Tibial artery (tissue), 4 donors: ENCODE measurements around the gene TBC1D9.
"Not testable (repeated sequence)": the region's sequence is repeated elsewhere in the genome, so short reads cannot be mapped to it uniquely, and the experiment has no call there.

Experiments
- DNase-seq, 2 donors: peaks; one replicate each; pipeline ENCODE4 v3.0.0-alpha.2; 2019
- H3K27ac ChIP-seq, 2 donors: fragments of 200-600 bp; sonication (generic) in 1 of 2; 1 replicate in 1 of 2; 2 replicates in 1 of 2; pipeline ENCODE4 v1.5.1; 2018 to 2019; ENCODE audit warnings: mild to moderate bottlenecking in 1 of 2
- H3K27me3 ChIP-seq, 2 donors: fragments of 200-600 bp; sonication (generic) in 1 of 2; one replicate each; pipeline versions ENCODE4 v1.5.1 to v1.6.0; 2016 to 2019
- H3K36me3 ChIP-seq, 3 donors: fragments of 200-600 bp; sonication (generic) in 2 of 3; one replicate each; pipeline ENCODE4 v1.5.1; 2016 to 2019; ENCODE audit warnings: mild to moderate bottlenecking in 2 of 3
- H3K4me1 ChIP-seq, 4 donors: fragments of 200-600 bp; sonication (generic) in 2 of 4; 1 replicate in 3 of 4; 2 replicates in 1 of 4; pipeline ENCODE4 v1.5.1; 2016 to 2019
- H3K4me3 ChIP-seq, 2 donors: fragments of 200-600 bp; sonication (generic) in 1 of 2; 1 replicate in 1 of 2; 2 replicates in 1 of 2; pipeline ENCODE4 v1.5.1; 2018 to 2019; ENCODE audit warnings: mild to moderate bottlenecking in 2 of 2
- H3K9me3 ChIP-seq, 3 donors: fragments of 200-600 bp; sonication (generic) in 1 of 3; one replicate each; pipeline ENCODE4 v1.5.1; 2016 to 2019
- CTCF ChIP-seq, 2 experiments: fragments of 200-600 bp in 1 of 2; fragments of 450-650 bp in 1 of 2; IDR thresholded peaks; one replicate each; pipeline ENCODE4 v1.5.1; 2017 to 2019; ENCODE audit warnings: antibody characterized with exemption in 2 of 2, mild to moderate bottlenecking in 1 of 2, moderate library complexity in 1 of 2
- intact Hi-C: fragments of 100-400 bp; cut with DNase I; formaldehyde crosslinking; loops from one replicate; pipeline ENCODE4 v1.15.0; 2023; ENCODE audit warnings: low total_unique reads

Gene TBC1D9

GRCh38 chr4:140793291-140793690, 37.1 kb upstream of the TBC1D9 start:
- peaks cover 0 to 4% (median 3%) of the 10 kb centered on the region in 3 donors for H3K9me3 ChIP-seq
- H3K4me1 ChIP-seq, result no peaks in the 10 kb centered on the region
- H3K36me3 ChIP-seq, result no peaks in the 10 kb centered on the region
- no peak for TF ChIP-seq CTCF (IDR thresholded peaks at IDR 0.05)
- no peak overlapping the region for H3K27ac ChIP-seq
- intact Hi-C loops, result no loop called here
- DNase-seq, result no peak
- H3K27me3 ChIP-seq, result no peaks in the 10 kb centered on the region
- no peak overlapping the region for H3K4me3 ChIP-seq

- no peak overlapping the region for H3K27ac ChIP-seq
- no peaks in the 10 kb centered on the region for H3K36me3 ChIP-seq
- H3K4me3 ChIP-seq, result no peak overlapping the region
- DNase-seq, result peak in 1 of 2 donors; percentile 60
- intact Hi-C loops, result no loop called here
- TF ChIP-seq CTCF (IDR thresholded peaks at IDR 0.05), result no peak
- no peaks in the 10 kb centered on the region for H3K27me3 ChIP-seq
- H3K9me3 ChIP-seq, result peaks cover 0 to 10% (median 10%) of the 10 kb centered on the region in 3 donors
- H3K4me1 ChIP-seq, result no peaks in the 10 kb centered on the region
Measured at GRCh38 chr4:140790765-140791164, 34.6 kb upstream of the TBC1D9 start.

GRCh38 chr4:140790171-140790570, 34.0 kb upstream of the TBC1D9 start:
- DNase-seq, result no peak
- Histone ChIP-seq H3K27me3 (no peaks in the 10 kb centered on the region), H3K27ac (no peak overlapping the region), H3K4me3 (no peak overlapping the region), H3K9me3 (peaks cover 0 to 10% (median 10%) of the 10 kb centered on the region in 3 donors), H3K36me3 (no peaks in the 10 kb centered on the region), H3K4me1 (no peaks in the 10 kb centered on the region)
- TF ChIP-seq CTCF (IDR thresholded peaks at IDR 0.05), result no peak
- intact Hi-C loops, result no loop called here

GRCh38 chr4:140789759-140790158, 33.6 kb upstream of the TBC1D9 start:
- H3K9me3 ChIP-seq, result peaks cover 0 to 10% (median 10%) of the 10 kb centered on the region in 3 donors
- no peak for TF ChIP-seq CTCF (IDR thresholded peaks at IDR 0.05)
- H3K27ac ChIP-seq, result no peak overlapping the region
- H3K27me3 ChIP-seq, result no peaks in the 10 kb centered on the region
- H3K4me3 ChIP-seq, result no peak overlapping the region
- no peak for DNase-seq
- H3K36me3 ChIP-seq, result no peaks in the 10 kb centered on the region
- no peaks in the 10 kb centered on the region for H3K4me1 ChIP-seq
- intact Hi-C loops, result no loop called here

GRCh38 chr4:140782787-140783186, 26.6 kb upstream of the TBC1D9 start:
- H3K4me1 ChIP-seq, H3K27me3 ChIP-seq, H3K36me3 ChIP-seq, H3K4me3 ChIP-seq, DNase-seq, H3K9me3 ChIP-seq, H3K27ac ChIP-seq, intact Hi-C loops: not testable (repeated sequence)

- Histone ChIP-seq H3K27me3 (no peaks in the 10 kb centered on the region), H3K4me1 (no peaks in the 10 kb centered on the region), H3K36me3 (no peaks in the 10 kb centered on the region), H3K27ac (no peak overlapping the region), H3K4me3 (no peak overlapping the region), H3K9me3 (no peaks in the 10 kb centered on the region)
- intact Hi-C loops, result no loop called here
- TF ChIP-seq CTCF (IDR thresholded peaks at IDR 0.05), result no peak
- DNase-seq, result no peak
Measured at GRCh38 chr4:140781596-140781995, 25.4 kb upstream of the TBC1D9 start.
